Large intestine (tissue), 3 donors: ENCODE measurements around the gene PACS2. TPM values are rescaled to one million over a fixed set of nuclear protein-coding genes. Genes with fewer than 3 reads are reported as not detected.

Experiments used
- DNase-seq, 2 donors: peaks; one replicate each; pipeline versions ENCODE4 v3.0.0 to v3.0.0-alpha.2; 2013
- H3K27ac ChIP-seq: one replicate; pipeline ENCODE4 v1.5.1; 2013; ENCODE audit warnings: low read length
- H3K27me3 ChIP-seq: 2 replicates; pipeline ENCODE4 v1.6.1; 2013; ENCODE audit warnings: low read length; ENCODE audit not compliant: control insufficient read depth, insufficient read depth
- H3K36me3 ChIP-seq: 2 replicates; pipeline ENCODE4 v1.6.1; 2013; ENCODE audit warnings: low read length; ENCODE audit not compliant: control insufficient read depth, insufficient read depth
- H3K4me1 ChIP-seq: one replicate; pipeline ENCODE4 v1.6.1; 2013; ENCODE audit warnings: low read length; ENCODE audit not compliant: control insufficient read depth, insufficient read depth
- H3K4me3 ChIP-seq: one replicate; pipeline ENCODE4 v1.5.1; 2013; ENCODE audit warnings: low read length
- H3K9me3 ChIP-seq: one replicate; pipeline ENCODE4 v1.6.1; 2013; ENCODE audit warnings: mild to moderate bottlenecking, low read depth, low read length, moderate library complexity; ENCODE audit not compliant: control insufficient read depth
- WGBS: methylation state at CpG from one replicate; pipeline ENCODE4 v1.1.5; 2013; ENCODE audit warnings: low lambda C conversion rate; ENCODE audit not compliant: insufficient coverage; 5-methylcytosine and 5-hydroxymethylcytosine counted together
- polyA plus RNA-seq: library from polyadenylated mRNA; unstranded; fragments of 120-200 nt; gene quantifications from one replicate; pipeline ENCODE4 v1.2.1, GENCODE V29; 2013

PACS2 gene
- polyA plus RNA-seq, 1 donor, result 54.6 TPM

- no CpG with 5 or more reads among the region's 11 CpGs for WGBS
- no peak overlapping the region for H3K4me3 ChIP-seq
- H3K36me3 ChIP-seq, result peaks cover 19% of the 10 kb centered on the region
- H3K27ac ChIP-seq, result no peak overlapping the region
- no peak for DNase-seq
- H3K27me3 ChIP-seq, result no peaks in the 10 kb centered on the region
- H3K9me3 ChIP-seq, result peaks cover 3% of the 10 kb centered on the region
- H3K4me1 ChIP-seq, result no peaks in the 10 kb centered on the region
Observed at GRCh38 chr14:105349992-105350391, 35.4 kb downstream of the PACS2 start.

GRCh38 chr14:105350450-105351244 lies 36.1 kb downstream of the PACS2 start:
- Histone ChIP-seq H3K27me3 (no peaks in the 10 kb centered on the region), H3K9me3 (no peaks in the 10 kb centered on the region), H3K4me1 (no peaks in the 10 kb centered on the region), H3K4me3 (no peak overlapping the region), H3K36me3 (peaks cover 21% of the 10 kb centered on the region), H3K27ac (no peak overlapping the region)
- WGBS, result no CpG with 5 or more reads among the region's 37 CpGs
- DNase-seq, result no peak

GRCh38 chr14:105351410-105351809 lies 36.9 kb downstream of the PACS2 start:
- H3K36me3 ChIP-seq, result peaks cover 28% of the 10 kb centered on the region
- no peak overlapping the region for H3K4me3 ChIP-seq
- no peaks in the 10 kb centered on the region for H3K4me1 ChIP-seq
- 95% methylated on average over 3 of the region's 3 CpGs for WGBS
- no peaks in the 10 kb centered on the region for H3K27me3 ChIP-seq
- H3K27ac ChIP-seq, result no peak overlapping the region
- H3K9me3 ChIP-seq, result no peaks in the 10 kb centered on the region
- DNase-seq, result no peak

- Histone ChIP-seq H3K36me3 (peaks cover 28% of the 10 kb centered on the region), H3K4me1 (no peaks in the 10 kb centered on the region), H3K9me3 (no peaks in the 10 kb centered on the region), H3K27ac (no peak overlapping the region), H3K4me3 (no peak overlapping the region), H3K27me3 (no peaks in the 10 kb centered on the region)
- peak; percentile 83 to 85 for DNase-seq
- no CpG with 5 or more reads among the region's 26 CpGs for WGBS
Observed at GRCh38 chr14:105351920-105352851, 37.6 kb downstream of the PACS2 start.

- Histone ChIP-seq H3K27me3 (no peaks in the 10 kb centered on the region), H3K36me3 (peaks cover 31% of the 10 kb centered on the region)
- no CpG with 5 or more reads among the region's 10 CpGs for WGBS
Observed at GRCh38 chr14:105353136-105353535, 38.6 kb downstream of the PACS2 start.

GRCh38 chr14:105354541-105354940 lies 40.0 kb downstream of the PACS2 start:
- no peaks in the 10 kb centered on the region for H3K4me1 ChIP-seq
- H3K27ac ChIP-seq, result no peak overlapping the region
- H3K9me3 ChIP-seq, result no peaks in the 10 kb centered on the region
- no peaks in the 10 kb centered on the region for H3K27me3 ChIP-seq
- no peak for DNase-seq
- H3K4me3 ChIP-seq, result no peak overlapping the region
- peaks cover 28% of the 10 kb centered on the region for H3K36me3 ChIP-seq
- no CpG with 5 or more reads among the region's 20 CpGs for WGBS

More at GRCh38 chr14:105353136-105353535, 38.6 kb downstream of the PACS2 start:
- Histone ChIP-seq H3K9me3 (no peaks in the 10 kb centered on the region), H3K4me1 (no peaks in the 10 kb centered on the region), H3K4me3 (no peak overlapping the region), H3K27ac (no peak overlapping the region)
- DNase-seq, result no peak

GRCh38 chr14:105355049-105355575 lies 40.6 kb downstream of the PACS2 start:
- H3K27ac ChIP-seq, result no peak overlapping the region
- no peaks in the 10 kb centered on the region for H3K9me3 ChIP-seq
- peaks cover 26% of the 10 kb centered on the region for H3K36me3 ChIP-seq
- no peak for DNase-seq
- no peaks in the 10 kb centered on the region for H3K27me3 ChIP-seq
- H3K4me1 ChIP-seq, result no peaks in the 10 kb centered on the region
- no peak overlapping the region for H3K4me3 ChIP-seq
- WGBS, result no CpG with 5 or more reads among the region's 27 CpGs

GRCh38 chr14:105355850-105356604 lies 41.5 kb downstream of the PACS2 start:
- DNase-seq, result no peak
- no peak overlapping the region for H3K4me3 ChIP-seq
- no peak overlapping the region for H3K27ac ChIP-seq
- no CpG with 5 or more reads among the region's 22 CpGs for WGBS
- peaks cover 30% of the 10 kb centered on the region for H3K36me3 ChIP-seq
- H3K27me3 ChIP-seq, result no peaks in the 10 kb centered on the region
- H3K9me3 ChIP-seq, result no peaks in the 10 kb centered on the region
- no peaks in the 10 kb centered on the region for H3K4me1 ChIP-seq

- no peaks in the 10 kb centered on the region for H3K27me3 ChIP-seq
- no peak overlapping the region for H3K4me3 ChIP-seq
- H3K36me3 ChIP-seq, result peaks cover 30% of the 10 kb centered on the region
- H3K27ac ChIP-seq, result no peak overlapping the region
- WGBS, result no CpG with 5 or more reads among the region's 9 CpGs
- no peaks in the 10 kb centered on the region for H3K4me1 ChIP-seq
- H3K9me3 ChIP-seq, result no peaks in the 10 kb centered on the region
- no peak for DNase-seq
Observed at GRCh38 chr14:105356927-105357326, 42.4 kb downstream of the PACS2 start.

- no peak overlapping the region for H3K27ac ChIP-seq
- no peaks in the 10 kb centered on the region for H3K9me3 ChIP-seq
- no peaks in the 10 kb centered on the region for H3K27me3 ChIP-seq
- no CpG with 5 or more reads among the region's 17 CpGs for WGBS
- H3K4me3 ChIP-seq, result no peak overlapping the region
- DNase-seq, result no peak
- H3K36me3 ChIP-seq, result peaks cover 30% of the 10 kb centered on the region
- no peaks in the 10 kb centered on the region for H3K4me1 ChIP-seq
Observed at GRCh38 chr14:105357626-105358025, 43.1 kb downstream of the PACS2 start.
